HG02943 (cell line): Measurements from ENCODE around the gene MRPL33.

ENCODE experiments used
- ATAC-seq: cut with Tn5 transposase; IDR thresholded peaks from one replicate; pipeline ENCODE4 v1.9.1; 2021; ENCODE audit warnings: mild to moderate bottlenecking, low read depth, moderate library complexity; ENCODE audit not compliant: unreplicated experiment

The MRPL33 gene

GRCh38 chr2:27806311-27807059, 35.0 kb downstream of the MRPL33 start:
- ATAC-seq = no peak

GRCh38 chr2:27807476-27807875, 36.0 kb downstream of the MRPL33 start:
- ATAC-seq = no peak

DNA sequence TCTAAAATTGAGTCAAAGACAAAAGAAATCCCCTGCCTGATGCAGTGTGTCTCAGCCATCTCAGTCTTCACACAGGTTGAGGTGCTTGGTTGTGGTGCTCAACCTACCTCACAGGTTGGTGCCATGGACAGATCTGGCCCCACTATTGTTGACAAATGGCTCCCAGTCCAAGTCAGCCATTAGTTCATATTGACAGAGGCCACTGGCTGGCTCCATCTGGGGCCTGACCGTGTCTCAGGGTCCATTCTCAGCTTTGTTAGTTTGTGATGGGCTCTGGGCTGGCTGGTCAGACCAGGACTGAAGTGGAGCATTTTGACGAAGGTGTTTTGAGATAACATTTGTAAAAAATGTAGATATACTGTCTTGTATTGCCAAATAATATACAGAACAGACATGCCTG, 36.9 kb downstream of the MRPL33 start:
- ATAC-seq = no peak

- no peak for ATAC-seq
These were observed 37.5 kb downstream of the MRPL33 start for GRCh38 chr2:27808984-27809383.

DNA sequence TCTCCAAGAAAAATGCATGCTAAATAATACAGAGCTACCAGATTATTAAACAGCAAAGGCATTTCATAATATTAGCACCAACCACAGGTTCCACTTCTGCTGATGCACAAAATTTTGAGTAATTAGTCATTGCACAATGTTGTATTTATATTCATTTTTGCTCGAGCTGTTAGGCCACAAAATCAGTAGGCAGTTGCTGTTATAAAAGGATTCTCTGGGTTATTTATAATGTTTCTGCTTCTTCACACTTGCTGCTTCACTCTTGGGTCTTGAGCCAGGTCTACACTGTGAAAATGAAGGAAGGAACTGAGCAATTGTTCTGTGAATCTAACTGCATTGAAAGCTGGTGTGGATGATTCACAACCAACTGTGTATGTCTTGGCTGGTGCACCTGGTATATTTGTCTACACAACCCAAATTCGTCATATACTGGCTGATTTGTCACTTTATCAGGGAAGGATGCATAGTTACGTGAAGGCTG, 38.3 kb downstream of the MRPL33 start:
- ATAC-seq = no peak

DNA sequence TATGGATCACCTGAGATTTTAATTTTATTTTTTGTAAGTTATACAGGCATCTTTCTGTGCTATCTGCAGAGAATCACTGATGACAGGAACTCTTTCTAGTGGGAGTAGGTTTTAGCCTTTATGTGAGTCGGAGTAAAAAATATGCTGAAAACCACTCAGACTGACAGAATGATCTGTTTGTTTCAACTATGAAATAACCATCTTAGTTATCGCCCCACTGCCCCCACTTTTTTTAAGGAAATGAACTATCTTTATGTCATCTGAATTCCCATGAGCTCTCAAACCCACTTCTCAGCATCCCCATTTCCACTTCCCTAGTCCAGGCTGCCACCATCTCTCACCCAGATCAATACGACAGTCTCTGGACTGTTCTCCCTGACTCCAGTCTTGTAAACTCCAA, 38.9 kb downstream of the MRPL33 start:
- ATAC-seq = no peak

DNA sequence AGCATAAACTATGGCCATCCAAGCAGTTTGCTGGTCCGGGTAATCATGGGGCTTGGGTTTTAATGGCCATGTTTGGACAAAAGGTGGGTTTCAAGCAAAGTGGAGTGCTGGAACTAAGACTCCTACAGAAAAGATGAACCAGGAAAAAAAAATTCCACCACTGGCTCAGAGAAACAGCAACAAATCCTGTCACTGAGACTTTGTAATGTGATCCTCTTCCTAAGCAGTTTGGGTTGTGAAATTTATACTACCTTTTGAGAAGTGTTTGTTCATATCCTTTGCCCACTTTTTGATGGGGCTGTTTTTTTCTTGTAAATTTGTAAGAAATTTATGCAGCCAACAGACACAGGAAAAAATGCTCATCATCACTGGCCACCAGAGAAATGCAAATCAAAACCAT, 40.2 kb downstream of the MRPL33 start:
- ATAC-seq = no peak

GRCh38 chr2:27814758-27815157, 43.2 kb downstream of the MRPL33 start:
- ATAC-seq = no peak

DNA sequence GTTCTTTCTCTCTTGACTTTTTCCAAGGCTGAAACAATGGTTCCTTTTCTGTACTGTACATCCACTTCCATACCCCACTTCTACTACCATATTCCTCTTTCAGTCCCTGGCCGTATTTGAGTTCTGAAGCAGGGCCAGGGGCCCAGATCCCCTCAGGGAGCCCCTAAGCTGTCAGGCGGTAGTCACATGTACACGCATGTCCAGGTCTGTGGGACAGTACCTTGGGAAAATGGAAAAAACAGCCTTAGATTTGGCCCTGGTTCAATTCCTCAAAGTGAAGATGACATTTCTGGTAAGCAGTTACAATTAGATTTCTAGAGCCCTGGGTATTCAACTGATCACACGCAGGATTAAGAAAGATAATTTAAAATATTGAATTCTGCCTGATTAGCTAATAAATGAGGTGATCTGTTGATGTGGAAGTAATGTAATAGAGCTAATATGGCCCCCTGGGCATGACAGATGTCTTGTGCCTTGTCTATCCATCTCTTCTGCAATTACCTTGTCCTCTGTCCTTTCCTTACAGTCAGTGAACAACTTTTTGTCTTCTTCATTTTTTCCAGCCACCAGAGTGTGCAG, 44.4 kb downstream of the MRPL33 start:
- ATAC-seq = no peak

- no peak for ATAC-seq
These were observed 50.5 kb downstream of the MRPL33 start for GRCh38 chr2:27822049-27822448.

DNA sequence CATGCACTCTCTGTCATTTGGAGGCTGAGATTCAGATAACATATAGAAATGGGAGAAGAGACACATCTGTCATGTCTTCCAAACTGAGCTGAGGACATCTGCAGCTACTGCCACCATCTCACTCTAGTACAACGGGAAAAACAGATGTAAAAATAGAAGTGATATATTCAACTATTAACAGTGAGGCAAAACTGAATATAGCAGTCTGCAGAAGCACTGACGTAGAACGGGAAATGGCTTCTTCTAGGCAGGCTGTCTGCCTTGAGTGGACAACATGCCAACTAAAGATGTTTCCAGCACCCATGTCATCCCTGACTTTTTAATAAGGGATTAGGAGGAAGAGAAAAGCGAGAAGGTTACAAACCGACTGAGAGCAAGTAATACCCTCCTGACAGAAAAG, 51.6 kb downstream of the MRPL33 start:
- ATAC-seq = no peak

DNA sequence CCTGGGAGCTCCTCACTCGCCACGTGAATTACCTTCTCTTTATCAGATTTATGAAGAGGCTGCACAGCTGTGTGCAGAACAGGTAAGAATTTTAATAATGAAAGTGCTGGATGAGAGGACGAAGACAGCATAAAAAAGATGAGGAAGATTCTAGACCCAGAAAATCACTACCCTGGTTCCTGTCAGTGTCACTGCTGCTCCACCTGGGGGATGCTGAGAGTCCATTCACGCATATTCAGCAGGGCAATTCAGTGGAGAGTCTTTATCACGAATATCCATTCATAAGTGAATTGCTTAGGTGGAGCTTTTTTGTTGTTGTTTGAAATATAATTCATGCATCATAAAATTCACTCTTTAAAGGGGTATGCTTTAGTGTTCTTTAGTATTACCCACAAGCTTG, 52.0 kb downstream of the MRPL33 start:
- no peak for ATAC-seq

- ATAC-seq = no peak
These were observed 52.9 kb downstream of the MRPL33 start for GRCh38 chr2:27824401-27824800.

DNA sequence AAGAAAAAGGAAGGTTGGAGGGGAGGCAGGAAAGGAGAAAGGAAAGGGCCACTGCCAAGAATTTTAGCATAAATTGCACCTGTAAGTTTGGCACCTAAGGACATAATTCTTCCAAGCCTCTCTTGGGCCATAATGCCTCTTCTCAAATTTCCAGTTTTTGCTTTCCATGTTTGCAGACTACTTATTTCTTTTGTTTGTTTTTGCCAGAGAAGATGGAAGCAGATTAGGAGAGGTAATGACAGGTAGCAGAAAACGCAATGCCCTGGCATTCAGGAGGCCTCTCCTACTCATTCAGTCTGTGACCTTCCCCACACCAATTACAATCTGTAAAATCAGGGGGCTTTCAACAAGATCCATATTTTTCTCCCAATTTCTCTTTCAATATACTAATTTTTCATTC, 56.8 kb downstream of the MRPL33 start:
- no peak for ATAC-seq
